ENCODE data around the gene ATP8B4.

DNA sequence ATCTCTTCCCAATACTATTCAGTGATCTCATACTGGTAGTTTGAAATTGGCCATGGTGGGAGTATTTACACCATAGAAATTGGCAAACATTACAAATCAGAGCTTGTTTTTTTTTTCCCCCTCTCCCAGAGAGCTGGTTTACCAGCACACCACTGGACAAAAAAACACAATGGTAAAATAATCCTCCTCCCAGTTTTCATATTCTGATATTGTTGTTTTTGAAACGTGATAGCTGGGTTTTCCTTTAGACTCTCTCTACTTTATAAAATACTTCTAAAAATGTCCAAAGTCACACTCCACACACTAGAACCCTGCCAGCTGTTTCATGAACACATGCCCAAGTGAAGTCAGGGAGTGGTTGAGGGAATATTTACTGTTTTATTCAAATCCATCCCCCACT is 310.7 kb downstream of the ATP8B4 start:
- no peak for TF ChIP-seq POLR2A (IDR thresholded peaks at IDR 0.05)
- TF ChIP-seq, protein P1, sequence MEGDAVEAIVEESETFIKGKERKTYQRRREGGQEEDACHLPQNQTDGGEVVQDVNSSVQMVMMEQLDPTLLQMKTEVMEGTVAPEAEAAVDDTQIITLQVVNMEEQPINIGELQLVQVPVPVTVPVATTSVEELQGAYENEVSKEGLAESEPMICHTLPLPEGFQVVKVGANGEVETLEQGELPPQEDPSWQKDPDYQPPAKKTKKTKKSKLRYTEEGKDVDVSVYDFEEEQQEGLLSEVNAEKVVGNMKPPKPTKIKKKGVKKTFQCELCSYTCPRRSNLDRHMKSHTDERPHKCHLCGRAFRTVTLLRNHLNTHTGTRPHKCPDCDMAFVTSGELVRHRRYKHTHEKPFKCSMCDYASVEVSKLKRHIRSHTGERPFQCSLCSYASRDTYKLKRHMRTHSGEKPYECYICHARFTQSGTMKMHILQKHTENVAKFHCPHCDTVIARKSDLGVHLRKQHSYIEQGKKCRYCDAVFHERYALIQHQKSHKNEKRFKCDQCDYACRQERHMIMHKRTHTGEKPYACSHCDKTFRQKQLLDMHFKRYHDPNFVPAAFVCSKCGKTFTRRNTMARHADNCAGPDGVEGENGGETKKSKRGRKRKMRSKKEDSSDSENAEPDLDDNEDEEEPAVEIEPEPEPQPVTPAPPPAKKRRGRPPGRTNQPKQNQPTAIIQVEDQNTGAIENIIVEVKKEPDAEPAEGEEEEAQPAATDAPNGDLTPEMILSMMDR (IDR thresholded peaks at IDR 0.05), result no peak

All from uterus (tissue), 2 donors.